GM12892 (cell line): ENCODE results near the gene LSS.

Experiments used
- POLR2A ChIP-seq: IDR thresholded peaks from 2 replicates; pipeline ENCODE4 v1.6.1; 2011; ENCODE audit warnings: low read depth, low read length, control low read depth
- TAF1 ChIP-seq: IDR thresholded peaks from 2 replicates; pipeline ENCODE4 v1.6.1; 2011; ENCODE audit warnings: low read depth, mild to moderate bottlenecking, control low read depth, low read length, borderline replicate concordance

- TF ChIP-seq POLR2A (no peak), TAF1 (no peak)
Measured at GRCh38 chr21:46171585-46171984, 57.0 kb downstream of the LSS start.
